WERI-Rb-1 (cell line): ENCODE measurements around the gene CHCHD6.

Experiments
- DNase-seq: peaks from one replicate; pipeline ENCODE4 v3.0.0-alpha.2; 2020
- H3K27ac ChIP-seq: fragments of 250-450 bp; sonication (Bioruptor Pico); 2 replicates; pipeline ENCODE4 v1.5.1; 2020; ENCODE audit warnings: mild to moderate bottlenecking, moderate library complexity
- H3K27me3 ChIP-seq: fragments of 250-450 bp; sonication (Bioruptor Pico); 2 replicates; pipeline ENCODE4 v1.5.1; 2021; ENCODE audit warnings: mild to moderate bottlenecking, low read depth, moderate library complexity; ENCODE audit not compliant: insufficient read depth, severe bottlenecking
- H3K36me3 ChIP-seq: fragments of 250-450 bp; sonication (Bioruptor Pico); 2 replicates; pipeline ENCODE4 v1.5.1; 2020; ENCODE audit warnings: mild to moderate bottlenecking, moderate library complexity
- H3K4me3 ChIP-seq: 2 replicates; pipeline ENCODE4 v1.5.1; 2011; ENCODE audit warnings: low read depth, mild to moderate bottlenecking, control low read depth, low read length
- H3K9me3 ChIP-seq: fragments of 250-450 bp; sonication (Bioruptor Pico); 2 replicates; pipeline ENCODE4 v1.5.1; 2021; ENCODE audit warnings: mild to moderate bottlenecking, moderate library complexity; ENCODE audit not compliant: severe bottlenecking
- CTCF ChIP-seq: IDR thresholded peaks from 2 replicates; pipeline ENCODE4 v1.5.1; 2011; ENCODE audit warnings: low read depth, mild to moderate bottlenecking, control low read depth, inconsistent platforms, low read length

CHCHD6 gene

GRCh38 chr3:126911162-126912026 is 207.4 kb downstream of the CHCHD6 start:
- Histone ChIP-seq H3K9me3 (no peaks in the 10 kb centered on the region), H3K27me3 (no peaks in the 10 kb centered on the region), H3K36me3 (peaks cover 6% of the 10 kb centered on the region; the same call in 1 of the 2 replicates), H3K4me3 (no peak overlapping the region), H3K27ac (no peak overlapping the region)
- DNase-seq: no peak
- TF ChIP-seq CTCF: no peak

- peaks cover 6% of the 10 kb centered on the region; the same call in 1 of the 2 replicates for H3K36me3 ChIP-seq
- TF ChIP-seq CTCF: no peak
- H3K27me3 ChIP-seq: no peaks in the 10 kb centered on the region
- no peak overlapping the region for H3K4me3 ChIP-seq
- no peak overlapping the region for H3K27ac ChIP-seq
- no peaks in the 10 kb centered on the region for H3K9me3 ChIP-seq
- DNase-seq: no peak
Measured at GRCh38 chr3:126912027-126912422, 208.0 kb downstream of the CHCHD6 start.

DNA sequence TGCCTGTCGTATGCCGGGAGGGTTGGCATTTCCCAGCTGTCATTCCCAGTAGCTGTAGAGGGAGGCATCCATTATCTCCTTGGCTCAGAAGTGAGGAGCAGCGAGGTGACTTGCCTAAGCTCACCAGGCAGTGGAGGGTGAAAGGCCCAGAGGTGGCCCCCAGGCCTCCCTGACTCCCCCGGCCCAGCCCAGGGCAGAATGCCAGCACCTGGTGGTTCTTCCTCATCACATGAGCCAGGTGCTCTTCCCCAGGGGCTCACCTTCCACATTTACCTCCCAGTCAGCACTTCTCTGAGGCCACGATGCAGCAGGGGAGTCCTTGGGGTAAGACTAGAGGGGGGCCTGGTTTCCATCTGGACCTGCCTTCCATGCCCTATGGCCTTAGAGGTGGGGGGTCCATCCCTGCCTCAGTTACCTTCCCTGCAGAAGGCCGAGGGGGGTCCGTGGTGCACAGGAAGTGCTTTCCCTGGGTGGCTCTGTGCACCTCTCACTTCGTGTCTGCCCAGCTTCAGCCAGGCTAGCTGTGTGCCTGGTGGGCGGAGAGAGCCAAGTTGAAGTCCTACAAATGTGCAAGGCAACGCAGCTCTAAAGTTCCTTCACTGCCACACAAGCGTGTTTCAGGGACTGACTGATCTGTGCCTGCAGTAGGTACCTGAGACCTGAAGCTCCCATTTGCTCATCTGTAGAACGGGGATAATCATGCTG is 208.6 kb downstream of the CHCHD6 start:
- TF ChIP-seq CTCF: no peak
- no peak overlapping the region for H3K27ac ChIP-seq

GRCh38 chr3:126913524-126913923 is 209.5 kb downstream of the CHCHD6 start:
- Histone ChIP-seq H3K27me3 (no peaks in the 10 kb centered on the region), H3K4me3 (no peak overlapping the region), H3K9me3 (no peaks in the 10 kb centered on the region), H3K36me3 (peaks cover 10% of the 10 kb centered on the region; the same call in 1 of the 2 replicates), H3K27ac (no peak overlapping the region)
- no peak for DNase-seq
- no peak for TF ChIP-seq CTCF

More for the DNA sequence above, 208.6 kb downstream of the CHCHD6 start:
- no peak for DNase-seq
- H3K36me3 ChIP-seq: peaks cover 10% of the 10 kb centered on the region; the same call in 1 of the 2 replicates
- no peaks in the 10 kb centered on the region for H3K27me3 ChIP-seq
- H3K9me3 ChIP-seq: no peaks in the 10 kb centered on the region
- no peak overlapping the region for H3K4me3 ChIP-seq

- DNase-seq: no peak
- Histone ChIP-seq H3K36me3 (peaks cover 10% of the 10 kb centered on the region; the same call in 1 of the 2 replicates), H3K27me3 (no peaks in the 10 kb centered on the region), H3K4me3 (no peak overlapping the region), H3K9me3 (no peaks in the 10 kb centered on the region), H3K27ac (no peak overlapping the region)
- TF ChIP-seq CTCF: no peak
Measured at GRCh38 chr3:126914226-126914625, 210.2 kb downstream of the CHCHD6 start.
